ENCODE measurements around the gene USP15. TPM values are rescaled to one million over a fixed set of nuclear protein-coding genes. Genes with fewer than 3 reads are reported as not detected.

The USP15 gene
- total RNA-seq, 1 experiment from 2014 or later: 16.9 TPM

DNA sequence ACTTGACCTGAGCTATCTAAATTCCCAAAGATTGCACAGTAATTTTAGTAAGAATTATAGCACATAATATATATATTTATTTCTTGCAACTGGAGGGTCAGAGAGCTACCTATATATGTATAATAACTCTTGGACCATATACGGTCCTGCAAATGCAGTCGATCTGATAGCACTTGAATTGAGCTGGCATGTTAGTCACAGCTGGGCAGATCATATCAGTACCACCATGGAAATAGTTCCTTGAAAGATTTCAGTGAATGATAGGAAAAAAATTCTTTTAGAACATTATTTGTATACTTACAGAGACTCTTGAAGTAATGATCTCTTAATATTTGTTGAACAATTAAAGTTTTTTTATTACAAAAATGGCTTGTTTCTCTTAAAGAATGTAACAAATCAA, 111.9 kb downstream of the USP15 start:
- no peak for DNase-seq
- no peaks in the 10 kb centered on the region for H3K36me3 ChIP-seq (replicated peaks; ENCODE audit: control insufficient read depth, insufficient read depth, low read length)
- H3K27me3 ChIP-seq (ENCODE audit: control insufficient read depth, insufficient read depth, low read length): no peaks in the 10 kb centered on the region
- no peak overlapping the region for H3K4me3 ChIP-seq (ENCODE audit: insufficient read depth, low read depth, low read length)

- no peak overlapping the region for H3K4me3 ChIP-seq (ENCODE audit: insufficient read depth, low read depth, low read length)
- no peak for DNase-seq
- no peaks in the 10 kb centered on the region for H3K27me3 ChIP-seq (ENCODE audit: control insufficient read depth, insufficient read depth, low read length)
- no peaks in the 10 kb centered on the region for H3K36me3 ChIP-seq (replicated peaks; ENCODE audit: control insufficient read depth, insufficient read depth, low read length)
Measured at GRCh38 chr12:62372825-62373224, 112.6 kb downstream of the USP15 start.

- Histone ChIP-seq H3K4me3 (ENCODE audit: insufficient read depth, low read depth, low read length) (no peak overlapping the region), H3K27me3 (ENCODE audit: control insufficient read depth, insufficient read depth, low read length) (no peaks in the 10 kb centered on the region), H3K36me3 (replicated peaks; ENCODE audit: control insufficient read depth, insufficient read depth, low read length) (no peaks in the 10 kb centered on the region)
- no peak for DNase-seq
Measured at GRCh38 chr12:62375603-62376002, 115.4 kb downstream of the USP15 start.

- DNase-seq: no peak
- Histone ChIP-seq H3K4me3 (ENCODE audit: insufficient read depth, low read depth, low read length) (no peak overlapping the region), H3K36me3 (replicated peaks; ENCODE audit: control insufficient read depth, insufficient read depth, low read length) (no peaks in the 10 kb centered on the region), H3K27me3 (ENCODE audit: control insufficient read depth, insufficient read depth, low read length) (no peaks in the 10 kb centered on the region)
Measured at GRCh38 chr12:62379026-62379722, 119.0 kb downstream of the USP15 start.

GRCh38 chr12:62379723-62380045, 119.5 kb downstream of the USP15 start:
- Histone ChIP-seq H3K4me3 (ENCODE audit: insufficient read depth, low read depth, low read length) (no peak overlapping the region), H3K36me3 (replicated peaks; ENCODE audit: control insufficient read depth, insufficient read depth, low read length) (no peaks in the 10 kb centered on the region), H3K27me3 (ENCODE audit: control insufficient read depth, insufficient read depth, low read length) (no peaks in the 10 kb centered on the region)
- DNase-seq: no peak

DNA sequence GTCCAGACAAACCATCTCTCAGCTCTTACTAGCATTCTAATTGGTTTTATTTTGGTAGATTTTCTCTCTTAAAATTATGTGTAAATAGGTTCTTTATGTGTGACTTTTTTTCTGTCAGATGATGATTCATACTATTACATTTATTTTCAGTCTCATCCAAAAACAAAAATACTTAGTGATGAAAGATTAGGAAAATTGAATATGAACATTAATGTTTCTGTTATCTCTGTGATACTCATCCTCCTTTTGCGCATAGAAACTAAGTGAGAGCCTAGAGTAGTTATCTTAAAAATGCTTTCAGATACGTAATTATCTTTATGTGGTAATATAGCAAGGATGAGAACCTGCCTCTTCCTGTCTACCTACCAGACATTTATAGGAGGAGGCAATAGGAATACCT, 122.3 kb downstream of the USP15 start:
- H3K36me3 ChIP-seq (replicated peaks; ENCODE audit: control insufficient read depth, insufficient read depth, low read length): no peaks in the 10 kb centered on the region
- H3K4me3 ChIP-seq (ENCODE audit: insufficient read depth, low read depth, low read length): no peak overlapping the region
- no peaks in the 10 kb centered on the region for H3K27me3 ChIP-seq (ENCODE audit: control insufficient read depth, insufficient read depth, low read length)
- DNase-seq: no peak

GRCh38 chr12:62396750-62397149, 136.5 kb downstream of the USP15 start:
- no peaks in the 10 kb centered on the region; the same call in 1 of the 2 replicates for H3K36me3 ChIP-seq (replicated peaks; ENCODE audit: control insufficient read depth, insufficient read depth, low read length)
- no peak for DNase-seq

GRCh38 chr12:62400135-62400534, 139.9 kb downstream of the USP15 start:
- Histone ChIP-seq H3K36me3 (replicated peaks; ENCODE audit: control insufficient read depth, insufficient read depth, low read length) (no peaks in the 10 kb centered on the region), H3K4me3 (ENCODE audit: insufficient read depth, low read depth, low read length) (no peak overlapping the region), H3K27me3 (ENCODE audit: control insufficient read depth, insufficient read depth, low read length) (no peaks in the 10 kb centered on the region)
- no peak for DNase-seq

More at GRCh38 chr12:62396750-62397149, 136.5 kb downstream of the USP15 start:
- Histone ChIP-seq H3K4me3 (ENCODE audit: insufficient read depth, low read depth, low read length) (no peak overlapping the region), H3K27me3 (ENCODE audit: control insufficient read depth, insufficient read depth, low read length) (no peaks in the 10 kb centered on the region)

DNA sequence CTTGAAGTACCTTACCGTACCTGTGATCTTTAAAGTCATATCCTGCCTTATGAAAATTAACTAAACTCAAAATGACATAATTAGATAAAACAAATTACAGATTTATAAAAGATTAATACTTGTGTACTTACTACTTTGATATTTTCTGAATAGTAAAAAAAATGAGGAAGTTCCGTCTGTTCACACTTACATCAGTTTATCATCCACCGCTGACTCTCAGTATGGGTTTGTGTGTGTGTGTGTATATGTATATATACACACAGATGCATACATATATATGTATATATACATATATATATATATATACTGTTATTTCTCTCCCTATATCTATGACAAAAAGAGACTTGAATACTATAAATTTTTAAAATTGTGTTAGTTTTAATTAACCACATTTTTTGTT, 141.4 kb downstream of the USP15 start:
- no peak for DNase-seq
- no peaks in the 10 kb centered on the region for H3K36me3 ChIP-seq (replicated peaks; ENCODE audit: control insufficient read depth, insufficient read depth, low read length)
- H3K4me3 ChIP-seq (ENCODE audit: insufficient read depth, low read depth, low read length): no peak overlapping the region
- H3K27me3 ChIP-seq (ENCODE audit: control insufficient read depth, insufficient read depth, low read length): no peaks in the 10 kb centered on the region

- Histone ChIP-seq H3K27me3 (ENCODE audit: control insufficient read depth, insufficient read depth, low read length) (no peaks in the 10 kb centered on the region), H3K4me3 (ENCODE audit: insufficient read depth, low read depth, low read length) (no peak overlapping the region), H3K36me3 (replicated peaks; ENCODE audit: control insufficient read depth, insufficient read depth, low read length) (no peaks in the 10 kb centered on the region)
- DNase-seq: no peak
Measured at GRCh38 chr12:62403031-62403430, 142.8 kb downstream of the USP15 start.

GRCh38 chr12:62407587-62407986, 147.4 kb downstream of the USP15 start:
- Histone ChIP-seq H3K4me3 (ENCODE audit: insufficient read depth, low read depth, low read length) (no peak overlapping the region), H3K36me3 (replicated peaks; ENCODE audit: control insufficient read depth, insufficient read depth, low read length) (no peaks in the 10 kb centered on the region), H3K27me3 (ENCODE audit: control insufficient read depth, insufficient read depth, low read length) (no peaks in the 10 kb centered on the region)
- no peak for DNase-seq

DNA sequence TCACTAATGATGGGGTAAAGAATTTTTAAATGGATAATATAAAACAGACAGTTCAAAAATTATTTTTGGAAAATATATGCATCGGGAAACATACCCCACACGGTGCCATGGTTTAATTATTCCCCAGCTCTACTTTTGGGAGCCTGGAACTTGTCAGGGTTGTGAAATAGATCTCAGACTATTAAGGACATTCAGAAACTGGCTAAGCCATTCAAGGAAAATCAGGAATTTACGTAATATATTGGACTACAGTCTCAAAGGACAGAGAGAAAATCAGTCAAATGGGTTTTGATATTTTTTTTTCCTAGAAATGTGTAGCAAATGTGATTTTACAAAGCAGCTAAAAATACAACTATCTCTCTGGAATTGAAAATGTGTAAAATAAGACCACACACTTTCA, 148.9 kb downstream of the USP15 start:
- DNase-seq: no peak
- H3K27me3 ChIP-seq (ENCODE audit: control insufficient read depth, insufficient read depth, low read length): no peaks in the 10 kb centered on the region
- no peak overlapping the region for H3K4me3 ChIP-seq (ENCODE audit: insufficient read depth, low read depth, low read length)
- H3K36me3 ChIP-seq (replicated peaks; ENCODE audit: control insufficient read depth, insufficient read depth, low read length): no peaks in the 10 kb centered on the region

GRCh38 chr12:62414180-62414579, 154.0 kb downstream of the USP15 start:
- Histone ChIP-seq H3K27me3 (ENCODE audit: control insufficient read depth, insufficient read depth, low read length) (no peaks in the 10 kb centered on the region), H3K4me3 (ENCODE audit: insufficient read depth, low read depth, low read length) (no peak overlapping the region), H3K36me3 (replicated peaks; ENCODE audit: control insufficient read depth, insufficient read depth, low read length) (no peaks in the 10 kb centered on the region)
- DNase-seq: no peak

GRCh38 chr12:62426089-62426488, 165.9 kb downstream of the USP15 start:
- no peak overlapping the region for H3K4me3 ChIP-seq (ENCODE audit: insufficient read depth, low read depth, low read length)
- H3K36me3 ChIP-seq (replicated peaks; ENCODE audit: control insufficient read depth, insufficient read depth, low read length): no peaks in the 10 kb centered on the region
- DNase-seq: no peak
- H3K27me3 ChIP-seq (ENCODE audit: control insufficient read depth, insufficient read depth, low read length): no peaks in the 10 kb centered on the region

DNA sequence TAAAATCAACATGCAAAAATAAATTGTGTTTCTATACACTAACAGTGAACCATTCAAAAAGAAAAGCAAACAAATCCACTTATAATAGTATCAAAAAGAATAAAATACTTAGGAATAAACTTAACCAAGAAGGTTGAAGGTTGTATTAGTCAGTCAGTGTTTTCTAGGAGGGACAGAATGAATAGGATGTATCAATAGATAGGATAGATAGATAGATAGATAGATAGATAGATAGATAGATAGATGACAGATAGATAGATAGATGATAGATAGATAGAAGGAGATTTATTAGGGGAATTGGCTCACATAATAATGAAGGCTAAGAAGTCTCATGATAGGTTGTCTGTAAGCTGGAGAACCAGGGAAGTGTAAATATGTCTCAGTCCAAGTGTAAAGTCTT, 169.3 kb downstream of the USP15 start:
- peaks cover 8% of the 10 kb centered on the region for H3K27me3 ChIP-seq (ENCODE audit: control insufficient read depth, insufficient read depth, low read length)
- no peaks in the 10 kb centered on the region for H3K36me3 ChIP-seq (replicated peaks; ENCODE audit: control insufficient read depth, insufficient read depth, low read length)
- DNase-seq: no peak
- no peak overlapping the region for H3K4me3 ChIP-seq (ENCODE audit: insufficient read depth, low read depth, low read length)

All from H7 (cell line).